T-helper 1 cell treated with Interleukin-12 subunit alpha and Interleukin-12 subunit beta and Interleukin-4 antibody, amounts not matched to agents 30 ng/mL and 1 ng/mL, for 36 hours (primary cell): ENCODE measurements around the gene CAPN5. TPM values are rescaled to one million over a fixed set of nuclear protein-coding genes. Genes with fewer than 3 reads are reported as not detected.

Experiments
- intact Hi-C: fragments of 100-400 bp; cut with micrococcal nuclease; formaldehyde crosslinking; loops from one replicate; pipeline ENCODE4 v1.15.1; 2024
- total RNA-seq: library from RNA; stranded (reverse); gene quantifications from 2 replicates; pipeline ENCODE4 v1.2.3, GENCODE V29; 2022

Gene CAPN5
- total RNA-seq, 1 donor from 2014 or later: 0.27 TPM

- intact Hi-C loops: no loop called here
Measured at GRCh38 chr11:77159937-77160495, 93.2 kb downstream of the CAPN5 start.

- intact Hi-C loops: no loop called here
Measured at GRCh38 chr11:77163271-77163670, 96.5 kb downstream of the CAPN5 start.

DNA sequence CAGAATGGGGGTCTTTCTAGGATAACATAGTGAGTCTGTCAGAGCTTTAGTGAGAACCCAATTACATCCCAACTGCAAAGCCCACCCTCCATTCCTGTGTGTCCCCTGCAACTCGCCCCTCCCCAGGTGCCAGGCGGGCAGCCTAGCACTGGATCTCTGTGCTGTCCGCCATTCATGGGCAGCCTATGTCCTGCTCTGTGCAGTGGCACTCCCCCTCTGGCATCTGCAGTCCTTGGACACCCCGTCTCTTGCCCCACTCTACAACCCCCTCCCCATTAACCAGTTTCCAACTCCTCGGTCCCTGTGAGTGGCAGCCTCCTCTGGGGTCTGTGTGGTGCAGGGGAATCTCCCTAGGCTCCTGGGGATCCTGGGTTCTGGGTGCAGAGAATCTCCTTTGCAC lies 98.3 kb downstream of the CAPN5 start:
- intact Hi-C loops: no loop called here

DNA sequence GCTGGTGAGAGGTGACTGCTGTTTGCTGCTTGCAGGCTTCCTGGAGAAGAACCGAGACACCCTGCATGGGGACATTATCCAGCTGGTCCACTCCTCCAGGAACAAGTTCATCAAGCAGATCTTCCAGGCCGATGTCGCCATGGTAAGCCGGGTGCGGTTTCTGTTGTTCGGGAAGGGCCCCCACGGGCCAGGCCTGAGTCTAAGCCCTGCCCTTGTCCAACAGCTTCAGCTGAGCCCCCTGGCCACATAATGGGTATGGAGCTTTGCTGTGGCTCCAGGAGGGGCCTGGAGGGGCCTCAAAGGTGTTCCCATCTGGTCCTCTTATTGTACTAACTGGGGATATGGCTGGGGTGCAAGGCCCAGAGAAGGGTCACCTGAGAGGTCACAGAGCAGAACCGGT lies 99.2 kb downstream of the CAPN5 start:
- intact Hi-C loops: no loop called here

DNA sequence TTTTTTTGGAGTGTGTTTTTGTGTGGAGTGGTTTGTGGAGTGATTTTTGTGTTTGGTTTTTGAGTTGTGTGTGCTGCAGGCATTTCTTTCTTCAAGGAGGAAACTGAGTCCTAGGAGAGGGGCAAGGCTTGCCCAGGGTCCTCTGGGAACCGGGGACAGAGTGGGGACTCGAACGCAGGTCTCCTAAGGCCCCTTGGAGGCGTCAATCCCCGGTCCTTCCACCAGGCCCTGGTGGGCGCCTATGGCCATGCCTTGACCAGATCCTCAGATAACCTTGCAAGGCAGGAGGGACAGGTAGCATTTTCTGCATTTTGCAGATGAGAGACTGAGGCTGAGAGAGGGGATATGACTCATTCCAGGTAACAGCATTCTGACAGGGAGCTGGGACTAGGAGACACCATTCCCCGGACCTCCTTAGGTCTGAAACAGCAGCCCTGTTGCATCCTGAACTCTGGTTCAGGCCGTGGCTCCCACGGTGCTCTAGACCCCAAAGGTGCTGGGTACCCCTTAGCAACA lies 100.4 kb downstream of the CAPN5 start:
- intact Hi-C loops: no loop called here

DNA sequence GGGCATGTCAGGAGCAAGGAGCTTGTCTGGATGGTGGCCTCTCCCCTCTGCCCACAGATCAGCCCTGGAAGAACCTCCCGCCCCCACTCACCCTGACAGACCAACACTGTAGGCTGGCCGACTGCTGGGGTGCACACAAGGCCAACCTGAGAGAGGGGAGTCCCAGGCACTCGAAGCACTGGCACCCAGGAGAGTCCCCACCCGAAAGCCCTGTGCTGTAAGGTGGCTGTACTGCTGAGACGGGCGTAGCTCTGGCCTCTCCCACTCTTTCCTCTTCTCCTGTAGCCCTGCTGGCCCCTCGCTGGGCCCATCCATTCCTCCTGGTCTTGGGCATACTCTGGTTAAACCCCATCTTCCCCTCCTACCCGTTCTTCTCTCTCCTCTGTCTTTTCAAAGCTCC lies 101.0 kb downstream of the CAPN5 start:
- intact Hi-C loops: no loop called here

- intact Hi-C loops: no loop called here
Measured at GRCh38 chr11:77170107-77170506, 103.3 kb downstream of the CAPN5 start.

GRCh38 chr11:77171254-77171653 lies 104.5 kb downstream of the CAPN5 start:
- intact Hi-C loops: no loop called here

- intact Hi-C loops: no loop called here
Measured at GRCh38 chr11:77171885-77172665, 105.3 kb downstream of the CAPN5 start.

- intact Hi-C loops: no loop called here
Measured at GRCh38 chr11:77172666-77172982, 105.9 kb downstream of the CAPN5 start.

- intact Hi-C loops: no loop called here
Measured at GRCh38 chr11:77173494-77173893, 106.7 kb downstream of the CAPN5 start.

DNA sequence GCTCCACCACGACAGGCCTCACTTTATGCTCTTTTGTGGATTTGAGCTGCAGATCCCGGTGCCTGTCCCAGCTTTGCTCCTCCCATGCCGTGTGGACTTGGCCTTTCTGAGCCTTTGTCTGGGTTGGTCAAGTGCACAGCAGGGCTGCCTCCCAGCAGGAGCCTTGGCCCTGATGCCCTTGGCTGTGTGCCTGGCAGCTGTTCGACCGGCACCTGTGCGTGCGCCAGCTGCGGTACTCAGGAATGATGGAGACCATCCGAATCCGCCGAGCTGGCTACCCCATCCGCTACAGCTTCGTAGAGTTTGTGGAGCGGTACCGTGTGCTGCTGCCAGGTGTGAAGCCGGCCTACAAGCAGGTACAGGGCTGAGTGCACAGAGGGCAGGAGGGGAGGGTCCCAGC lies 107.8 kb downstream of the CAPN5 start:
- intact Hi-C loops: no loop called here

- intact Hi-C loops: no loop called here
Measured at GRCh38 chr11:77175021-77175842, 108.5 kb downstream of the CAPN5 start.

Other genes with a start within 250 kb of the CAPN5 start
- 13.3 and 13.7 TPM in 2 replicates for gene ACER3, start 206.1 kb upstream of the CAPN5 start, total RNA-seq
- not detected in 2 replicates for gene B3GNT6, start 32.6 kb upstream of the CAPN5 start, total RNA-seq
- not detected in 2 replicates for gene OMP, start 35.9 kb downstream of the CAPN5 start, total RNA-seq
- 0.10 TPM in 1 of 2 replicates, not detected in the other for gene MYO7A, start 61.3 kb downstream of the CAPN5 start, total RNA-seq
- gene GDPD4, start 234.7 kb downstream of the CAPN5 start, total RNA-seq: not detected in 2 replicates